ENCODE data around the gene AHCTF1.

DNA sequence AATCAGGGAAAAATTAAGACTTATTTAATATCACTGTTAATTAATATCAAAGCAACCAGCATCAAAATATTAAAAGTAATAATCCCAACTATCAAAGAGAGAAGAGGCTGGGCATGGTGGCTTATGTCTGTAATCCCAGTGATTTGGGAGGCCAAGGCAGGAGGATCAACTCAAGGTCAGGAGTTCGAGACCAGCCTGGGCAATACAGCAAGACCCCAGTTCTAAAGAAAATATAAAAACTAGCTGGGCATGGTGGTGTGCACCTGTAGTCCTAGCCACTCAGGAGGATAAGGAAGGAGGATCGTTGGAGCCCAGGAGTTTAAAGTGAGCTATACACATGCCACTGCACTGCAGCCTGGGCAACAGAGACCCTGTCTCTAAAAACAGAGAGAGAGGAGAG lies 43.2 kb downstream of the AHCTF1 start:
- TF ChIP-seq, protein P1, sequence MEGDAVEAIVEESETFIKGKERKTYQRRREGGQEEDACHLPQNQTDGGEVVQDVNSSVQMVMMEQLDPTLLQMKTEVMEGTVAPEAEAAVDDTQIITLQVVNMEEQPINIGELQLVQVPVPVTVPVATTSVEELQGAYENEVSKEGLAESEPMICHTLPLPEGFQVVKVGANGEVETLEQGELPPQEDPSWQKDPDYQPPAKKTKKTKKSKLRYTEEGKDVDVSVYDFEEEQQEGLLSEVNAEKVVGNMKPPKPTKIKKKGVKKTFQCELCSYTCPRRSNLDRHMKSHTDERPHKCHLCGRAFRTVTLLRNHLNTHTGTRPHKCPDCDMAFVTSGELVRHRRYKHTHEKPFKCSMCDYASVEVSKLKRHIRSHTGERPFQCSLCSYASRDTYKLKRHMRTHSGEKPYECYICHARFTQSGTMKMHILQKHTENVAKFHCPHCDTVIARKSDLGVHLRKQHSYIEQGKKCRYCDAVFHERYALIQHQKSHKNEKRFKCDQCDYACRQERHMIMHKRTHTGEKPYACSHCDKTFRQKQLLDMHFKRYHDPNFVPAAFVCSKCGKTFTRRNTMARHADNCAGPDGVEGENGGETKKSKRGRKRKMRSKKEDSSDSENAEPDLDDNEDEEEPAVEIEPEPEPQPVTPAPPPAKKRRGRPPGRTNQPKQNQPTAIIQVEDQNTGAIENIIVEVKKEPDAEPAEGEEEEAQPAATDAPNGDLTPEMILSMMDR (IDR thresholded peaks at IDR 0.05; ENCODE audit: control extremely low read depth in 1 of 3, insufficient read depth in 1 of 3, low read depth in 1 of 3, low read length in 3 of 3): no peak
- TF ChIP-seq POLR2A (IDR thresholded peaks at IDR 0.05; ENCODE audit: control extremely low read depth in 1 of 2, low read depth in 2 of 2, low read length in 2 of 2) (no peak), CBX8 (IDR thresholded peaks at IDR 0.05; ENCODE audit: borderline replicate concordance, low read depth, low read length) (no peak), RFX5 (IDR thresholded peaks at IDR 0.05; ENCODE audit: borderline replicate concordance, low read depth, low read length) (no peak), ZNF274 (IDR thresholded peaks at IDR 0.05; ENCODE audit: borderline replicate concordance, extremely low read depth, low read length) (no peak), SIN3A (conservative IDR thresholded peaks at IDR 0.05 in 1 of 2, IDR thresholded peaks at IDR 0.05 in 1 of 2; ENCODE audit: low read depth in 1 of 2, low read length in 2 of 2) (no peak), EZH2 (IDR thresholded peaks at IDR 0.05; ENCODE audit: low read depth, low read length, severe bottlenecking) (no peak), RAD21 (IDR thresholded peaks at IDR 0.05 in 1 of 2, conservative IDR thresholded peaks at IDR 0.05 in 1 of 2; ENCODE audit: low read depth in 2 of 2, low read length in 2 of 2) (no peak), JUND (IDR thresholded peaks at IDR 0.05; ENCODE audit: low read length) (no peak), TBP (IDR thresholded peaks at IDR 0.05; ENCODE audit: low read depth, low read length) (no peak)
